Nephron progenitor cell (in vitro differentiated cells): Measurements from ENCODE around the gene KATNA1.
A peak's percentile ranks its signal among the peaks of the same experiment; 100 is the strongest.

Source experiments
- DNase-seq: peaks from one replicate; pipeline ENCODE4 v3.0.0; 2021
- H3K27ac Mint-ChIP-seq: 2 replicates; pipeline ENCODE4 v1.8.0; 2021; ENCODE audit warnings: mild to moderate bottlenecking, moderate library complexity, mixed read lengths
- H3K27me3 Mint-ChIP-seq: 2 replicates; pipeline ENCODE4 v1.8.0; 2021; ENCODE audit warnings: mild to moderate bottlenecking, low read depth, mixed read lengths; ENCODE audit not compliant: poor library complexity
- H3K36me3 Mint-ChIP-seq: 2 replicates; pipeline ENCODE4 v1.8.0; 2021; ENCODE audit warnings: low read depth, mixed read lengths
- H3K4me1 Mint-ChIP-seq: 2 replicates; pipeline ENCODE4 v1.8.0; 2021; ENCODE audit warnings: mixed read lengths
- H3K4me3 Mint-ChIP-seq: 2 replicates; pipeline ENCODE4 v1.8.0; 2021; ENCODE audit warnings: mild to moderate bottlenecking, moderate library complexity, mixed read lengths
- H3K9me3 Mint-ChIP-seq: 2 replicates; pipeline ENCODE4 v1.8.0; 2021; ENCODE audit warnings: mild to moderate bottlenecking, moderate library complexity, mixed read lengths
- TF ChIP-seq, protein P1 (sequence below): fragments of 200-600 bp; sonication (generic); IDR thresholded peaks from 2 replicates; pipeline ENCODE4 v1.5.0; 2021; ENCODE audit warnings: antibody characterized with exemption

The KATNA1 gene

DNA sequence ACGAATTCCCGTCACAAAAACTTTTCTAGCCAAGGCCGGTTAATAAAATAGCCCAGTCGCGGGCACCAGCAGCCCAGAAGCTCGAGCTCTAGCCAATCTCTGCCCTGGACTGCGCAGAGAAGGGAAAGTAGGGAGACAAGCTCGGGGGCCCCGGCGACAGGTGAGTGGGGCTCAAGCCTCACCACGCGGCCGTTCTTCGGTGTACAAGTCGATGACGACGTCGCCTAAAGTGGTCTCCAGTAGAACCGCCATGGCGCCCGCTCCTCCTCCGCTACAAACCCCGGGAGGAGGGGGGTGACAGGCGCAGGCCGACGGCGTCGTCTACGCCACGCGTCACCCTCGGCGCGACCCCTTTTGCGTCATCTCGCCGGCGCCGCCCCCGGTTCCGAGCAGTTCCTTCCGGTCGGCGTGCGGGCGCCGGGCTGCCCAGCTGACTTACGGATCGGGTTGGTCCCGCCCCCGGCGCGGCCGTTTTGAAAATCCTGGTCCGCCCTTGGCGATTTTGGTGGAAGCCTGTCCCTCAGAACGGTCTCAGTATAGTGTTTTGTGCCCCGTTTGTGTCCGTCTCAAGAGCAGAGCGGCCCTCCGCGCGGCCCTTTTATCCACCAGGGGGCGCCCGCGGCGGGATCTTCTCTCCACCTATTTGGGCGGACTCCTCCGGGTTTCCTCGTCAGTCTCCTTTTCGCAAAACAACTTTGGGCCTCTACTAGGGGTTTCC, 102.6 kb downstream of the KATNA1 start, which contains the start of gene PPIL4:
Gene PPIL4 (minus strand): TSS at position 290 of the 718 bp plus-strand sequence. CDS start 38 bp downstream, at position 252.
- peak; percentile 96 for DNase-seq
- TF ChIP-seq, protein P1, sequence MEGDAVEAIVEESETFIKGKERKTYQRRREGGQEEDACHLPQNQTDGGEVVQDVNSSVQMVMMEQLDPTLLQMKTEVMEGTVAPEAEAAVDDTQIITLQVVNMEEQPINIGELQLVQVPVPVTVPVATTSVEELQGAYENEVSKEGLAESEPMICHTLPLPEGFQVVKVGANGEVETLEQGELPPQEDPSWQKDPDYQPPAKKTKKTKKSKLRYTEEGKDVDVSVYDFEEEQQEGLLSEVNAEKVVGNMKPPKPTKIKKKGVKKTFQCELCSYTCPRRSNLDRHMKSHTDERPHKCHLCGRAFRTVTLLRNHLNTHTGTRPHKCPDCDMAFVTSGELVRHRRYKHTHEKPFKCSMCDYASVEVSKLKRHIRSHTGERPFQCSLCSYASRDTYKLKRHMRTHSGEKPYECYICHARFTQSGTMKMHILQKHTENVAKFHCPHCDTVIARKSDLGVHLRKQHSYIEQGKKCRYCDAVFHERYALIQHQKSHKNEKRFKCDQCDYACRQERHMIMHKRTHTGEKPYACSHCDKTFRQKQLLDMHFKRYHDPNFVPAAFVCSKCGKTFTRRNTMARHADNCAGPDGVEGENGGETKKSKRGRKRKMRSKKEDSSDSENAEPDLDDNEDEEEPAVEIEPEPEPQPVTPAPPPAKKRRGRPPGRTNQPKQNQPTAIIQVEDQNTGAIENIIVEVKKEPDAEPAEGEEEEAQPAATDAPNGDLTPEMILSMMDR: peak; percentile 98
- H3K4me3 Mint-ChIP-seq: peak within 1 kb of the TSS; percentile 92
- peak within 1 kb of the TSS; percentile 100 for H3K27ac Mint-ChIP-seq
- H3K9me3 Mint-ChIP-seq: no peaks in the 10 kb centered on the region
- H3K4me1 Mint-ChIP-seq: peaks cover 36% of the 10 kb centered on the region
- H3K36me3 Mint-ChIP-seq: peaks cover 10% of the 10 kb centered on the region
- peaks cover 30% of the 10 kb centered on the region for H3K27me3 Mint-ChIP-seq

DNA sequence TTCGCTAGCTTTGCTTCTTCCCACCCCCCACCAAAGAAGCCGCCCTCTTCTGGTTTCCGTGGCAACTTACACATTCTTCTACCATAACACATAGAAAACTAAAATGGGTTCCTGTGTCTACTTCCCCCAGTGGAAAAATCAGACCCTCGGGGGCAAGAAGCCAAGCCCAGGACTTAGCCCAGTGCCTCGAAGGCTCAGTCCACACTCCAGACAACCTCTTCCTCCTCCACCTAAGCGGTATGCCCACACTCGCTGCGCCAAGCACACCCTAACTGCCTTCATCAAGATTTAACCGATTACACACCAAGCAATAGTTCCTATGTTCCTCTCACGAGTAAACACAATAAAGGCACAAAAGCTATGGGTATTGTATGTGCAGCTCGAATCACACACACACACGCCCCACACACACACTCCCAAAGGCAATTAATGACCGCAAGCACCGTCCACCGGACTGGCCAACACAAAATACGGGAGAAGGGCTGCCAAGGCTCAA, 103.2 kb downstream of the KATNA1 start:
- H3K36me3 Mint-ChIP-seq: peaks cover 14% of the 10 kb centered on the region
- H3K27ac Mint-ChIP-seq: peak overlapping the region; percentile 100
- peaks cover 36% of the 10 kb centered on the region for H3K4me1 Mint-ChIP-seq
- peak overlapping the region; percentile 92 for H3K4me3 Mint-ChIP-seq
- TF ChIP-seq, protein P1: no peak
- peak; percentile 33 for DNase-seq
- peaks cover 25% of the 10 kb centered on the region for H3K27me3 Mint-ChIP-seq
- no peaks in the 10 kb centered on the region for H3K9me3 Mint-ChIP-seq
